HepG2 (cell line): ENCODE measurements around the gene SLC41A3. TPM values are rescaled to one million over a fixed set of nuclear protein-coding genes. Genes with fewer than 3 reads are reported as not detected.

Experiments
- DR1 ChIP-seq: sonication (generic); formaldehyde crosslinking; IDR thresholded peaks from 2 replicates; pipeline ENCODE4 v1.8.0; 2021; ENCODE audit warnings: mild to moderate bottlenecking, missing genetic modification reagents, inconsistent platforms
- GTF3A ChIP-seq: sonication (generic); formaldehyde crosslinking; conservative IDR thresholded peaks from 2 replicates; pipeline ENCODE4 v1.4.0; 2020; ENCODE audit warnings: mild to moderate bottlenecking, missing genetic modification reagents
- KDM5A ChIP-seq: fragments of 200-600 bp; sonication (generic); IDR thresholded peaks from 2 replicates; pipeline ENCODE4 v1.7.0; 2018; ENCODE audit warnings: antibody characterized with exemption, mild to moderate bottlenecking, low read length, borderline replicate concordance
- MBNL3 ChIP-seq: fragments of 250-450 bp; sonication (Bioruptor Pico); conservative IDR thresholded peaks from 2 replicates; pipeline ENCODE4 v1.8.0; 2022; ENCODE audit warnings: mild to moderate bottlenecking, inconsistent platforms
- MIER3 ChIP-seq: IDR thresholded peaks from 2 replicates; pipeline ENCODE4 v1.6.1; 2016; ENCODE audit warnings: missing compliant biosample characterization, borderline replicate concordance
- NFE2 ChIP-seq: sonication (generic); formaldehyde crosslinking; IDR thresholded peaks from 2 replicates; pipeline ENCODE4 v1.4.0; 2020; ENCODE audit warnings: missing genetic modification reagents
- NFIB ChIP-seq: sonication (generic); formaldehyde crosslinking; IDR thresholded peaks from 2 replicates; pipeline ENCODE4 v1.9.0; 2021; ENCODE audit warnings: missing genetic modification reagents, mild to moderate bottlenecking, borderline replicate concordance
- RBM22 ChIP-seq: fragments of 200-400 bp; formaldehyde crosslinking; optimal IDR thresholded peaks from 2 replicates; pipeline ENCODE3; 2017; ENCODE audit warnings: mild to moderate bottlenecking, low read length, moderate library complexity
- SP4 ChIP-seq: sonication (generic); formaldehyde crosslinking; IDR thresholded peaks from 2 replicates; pipeline ENCODE4 v1.8.1; 2023; ENCODE audit warnings: mild to moderate bottlenecking, missing genetic modification reagents
- ZNF33A ChIP-seq: sonication (generic); formaldehyde crosslinking; IDR thresholded peaks from 2 replicates; pipeline ENCODE4 v1.5.1; 2020; ENCODE audit warnings: missing genetic modification reagents, mild to moderate bottlenecking, moderate library complexity, borderline replicate concordance
- polyA plus RNA-seq, 8 experiments: library from polyadenylated mRNA; depleted of rRNA in 3 of 8; stranded (reverse) in 7 of 8; unstranded in 1 of 8; fragments of >200 nt; fragmentation: Illumina TruSeq in 4 of 8; extraction: Trizol in 4 of 8; gene quantifications; 2 replicates each; pipeline versions ENCODE4 v1.2.1 to v1.2.3, GENCODE V29; 2011 to 2016; ENCODE audit warnings: low read depth in 4 of 8, missing spikeins in 1 of 8, mixed read lengths in 1 of 8; ENCODE audit not compliant: insufficient read depth in 1 of 8
- total RNA-seq, 5 experiments: library from RNA; depleted of rRNA; stranded (reverse); fragments of >200 nt; fragmentation: Illumina TruSeq; extraction: Trizol; gene quantifications; 2 replicates each; pipeline ENCODE4 v1.2.3, GENCODE V29; 2016; ENCODE audit warnings: low read depth in 1 of 5
- TF ChIP-seq, protein P1 (sequence below): sonication (generic); formaldehyde crosslinking; IDR thresholded peaks from 2 replicates; pipeline ENCODE4 v1.9.0; 2022; ENCODE audit warnings: low read depth, missing genetic modification reagents
- TF ChIP-seq, protein P2 (sequence below), 2 experiments: fragments of 450-650 bp in 1 of 2; sonication (generic) in 1 of 2; formaldehyde crosslinking in 1 of 2; IDR thresholded peaks; 2 replicates each; pipeline versions ENCODE4 v1.6.1 to v1.8.0; 2016 to 2022; ENCODE audit warnings: antibody characterized with exemption in 1 of 2, mild to moderate bottlenecking in 1 of 2, missing genetic modification reagents in 1 of 2
- TF ChIP-seq, protein P3 (sequence below): sonication (generic); formaldehyde crosslinking; IDR thresholded peaks from 2 replicates; pipeline ENCODE4 v1.5.1; 2020; ENCODE audit warnings: missing genetic modification reagents, mild to moderate bottlenecking, borderline replicate concordance

SLC41A3 gene
- total and polyA plus RNA-seq, 2 of the 13 experiments (the other 11 are each of a cell fraction or from before 2014, with no cell fraction given) = 26.0 to 71.1 TPM

DNA sequence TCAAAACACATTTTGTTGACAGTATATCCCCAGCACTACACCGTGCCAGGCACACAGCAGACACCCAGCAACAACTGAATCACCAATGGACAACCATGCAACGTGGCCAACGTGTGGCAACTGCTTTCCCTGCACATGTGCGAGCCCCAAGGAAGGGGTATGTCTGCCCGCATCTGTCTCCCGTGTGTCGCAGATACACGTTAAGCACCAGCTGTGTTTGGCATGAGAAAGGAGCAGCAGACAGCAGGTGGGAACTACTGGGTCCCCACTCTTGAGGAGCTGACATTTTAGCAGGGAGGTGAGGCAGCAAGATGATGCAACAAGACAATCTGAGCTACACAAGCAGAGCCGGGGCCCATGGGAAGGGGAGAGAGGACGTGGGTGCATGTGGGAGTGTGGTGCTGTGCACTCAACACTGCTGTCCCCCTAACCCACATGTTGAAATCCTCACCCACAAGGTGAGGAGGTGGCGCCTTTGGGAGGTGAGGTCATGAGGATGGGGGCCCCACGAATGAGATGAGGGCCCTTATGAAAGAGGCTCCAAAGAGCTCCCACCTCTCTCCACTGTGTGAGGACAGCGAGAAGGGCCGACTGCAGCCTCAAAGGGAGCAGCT lies 58.7 kb downstream of the SLC41A3 start (continued):
- TF ChIP-seq, protein P1, sequence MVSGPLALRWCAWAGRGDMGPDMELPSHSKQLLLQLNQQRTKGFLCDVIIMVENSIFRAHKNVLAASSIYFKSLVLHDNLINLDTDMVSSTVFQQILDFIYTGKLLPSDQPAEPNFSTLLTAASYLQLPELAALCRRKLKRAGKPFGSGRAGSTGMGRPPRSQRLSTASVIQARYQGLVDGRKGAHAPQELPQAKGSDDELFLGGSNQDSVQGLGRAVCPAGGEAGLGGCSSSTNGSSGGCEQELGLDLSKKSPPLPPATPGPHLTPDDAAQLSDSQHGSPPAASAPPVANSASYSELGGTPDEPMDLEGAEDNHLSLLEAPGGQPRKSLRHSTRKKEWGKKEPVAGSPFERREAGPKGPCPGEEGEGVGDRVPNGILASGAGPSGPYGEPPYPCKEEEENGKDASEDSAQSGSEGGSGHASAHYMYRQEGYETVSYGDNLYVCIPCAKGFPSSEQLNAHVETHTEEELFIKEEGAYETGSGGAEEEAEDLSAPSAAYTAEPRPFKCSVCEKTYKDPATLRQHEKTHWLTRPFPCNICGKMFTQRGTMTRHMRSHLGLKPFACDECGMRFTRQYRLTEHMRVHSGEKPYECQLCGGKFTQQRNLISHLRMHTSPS = no peak
- TF ChIP-seq NFE2 (no peak), MIER3 (CRISPR knock-in tag) (no peak), GTF3A (CRISPR knock-in tag) (no peak), RBM22 (no peak), KDM5A (no peak), ZNF33A (CRISPR knock-in tag) (no peak), DR1 (CRISPR knock-in tag) (no peak), MBNL3 (CRISPR knock-in tag) (no peak), NFIB (CRISPR knock-in tag) (no peak), SP4 (CRISPR knock-in tag) (no peak)
- TF ChIP-seq, protein P2, sequence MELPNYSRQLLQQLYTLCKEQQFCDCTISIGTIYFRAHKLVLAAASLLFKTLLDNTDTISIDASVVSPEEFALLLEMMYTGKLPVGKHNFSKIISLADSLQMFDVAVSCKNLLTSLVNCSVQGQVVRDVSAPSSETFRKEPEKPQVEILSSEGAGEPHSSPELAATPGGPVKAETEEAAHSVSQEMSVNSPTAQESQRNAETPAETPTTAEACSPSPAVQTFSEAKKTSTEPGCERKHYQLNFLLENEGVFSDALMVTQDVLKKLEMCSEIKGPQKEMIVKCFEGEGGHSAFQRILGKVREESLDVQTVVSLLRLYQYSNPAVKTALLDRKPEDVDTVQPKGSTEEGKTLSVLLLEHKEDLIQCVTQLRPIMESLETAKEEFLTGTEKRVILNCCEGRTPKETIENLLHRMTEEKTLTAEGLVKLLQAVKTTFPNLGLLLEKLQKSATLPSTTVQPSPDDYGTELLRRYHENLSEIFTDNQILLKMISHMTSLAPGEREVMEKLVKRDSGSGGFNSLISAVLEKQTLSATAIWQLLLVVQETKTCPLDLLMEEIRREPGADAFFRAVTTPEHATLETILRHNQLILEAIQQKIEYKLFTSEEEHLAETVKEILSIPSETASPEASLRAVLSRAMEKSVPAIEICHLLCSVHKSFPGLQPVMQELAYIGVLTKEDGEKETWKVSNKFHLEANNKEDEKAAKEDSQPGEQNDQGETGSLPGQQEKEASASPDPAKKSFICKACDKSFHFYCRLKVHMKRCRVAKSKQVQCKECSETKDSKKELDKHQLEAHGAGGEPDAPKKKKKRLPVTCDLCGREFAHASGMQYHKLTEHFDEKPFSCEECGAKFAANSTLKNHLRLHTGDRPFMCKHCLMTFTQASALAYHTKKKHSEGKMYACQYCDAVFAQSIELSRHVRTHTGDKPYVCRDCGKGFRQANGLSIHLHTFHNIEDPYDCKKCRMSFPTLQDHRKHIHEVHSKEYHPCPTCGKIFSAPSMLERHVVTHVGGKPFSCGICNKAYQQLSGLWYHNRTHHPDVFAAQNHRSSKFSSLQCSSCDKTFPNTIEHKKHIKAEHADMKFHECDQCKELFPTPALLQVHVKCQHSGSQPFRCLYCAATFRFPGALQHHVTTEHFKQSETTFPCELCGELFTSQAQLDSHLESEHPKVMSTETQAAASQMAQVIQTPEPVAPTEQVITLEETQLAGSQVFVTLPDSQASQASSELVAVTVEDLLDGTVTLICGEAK (IDR thresholded peaks at IDR 0.05) = no peak
- TF ChIP-seq, protein P2 (CRISPR knock-in tag; IDR thresholded peaks at IDR 0.05) = no peak
- TF ChIP-seq, protein P3, sequence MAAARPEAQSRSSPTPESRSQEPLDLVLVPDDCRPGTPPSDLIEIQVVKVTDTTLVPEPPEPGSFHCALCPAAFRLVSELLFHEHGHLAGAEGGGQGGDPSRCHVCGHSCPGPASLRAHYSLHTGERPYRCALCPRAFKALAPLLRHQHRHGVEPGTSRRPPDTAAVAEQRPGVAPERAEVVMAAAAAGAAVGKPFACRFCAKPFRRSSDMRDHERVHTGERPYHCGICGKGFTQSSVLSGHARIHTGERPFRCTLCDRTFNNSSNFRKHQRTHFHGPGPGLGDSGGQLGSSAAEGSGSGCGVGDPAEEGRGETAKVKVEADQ = no peak
- TF ChIP-seq, all 625 proteins: peak for 0
